Measurements from ENCODE around the gene RERE. TPM values are rescaled to one million over a fixed set of nuclear protein-coding genes. Genes with fewer than 3 reads are reported as not detected.

RERE gene
- polyA plus RNA-seq, 1 of the 3 experiments (the other 2 are of a cell fraction): 8.1 TPM

- TF ChIP-seq PBX3 (IDR thresholded peaks at IDR 0.05) (no peak), RFX5 (IDR thresholded peaks at IDR 0.05; ENCODE audit: low read length) (no peak)
Observed at GRCh38 chr1:8457760-8458381, 359.6 kb downstream of the RERE start (continued).

GRCh38 chr1:8456991-8457390 is 360.4 kb downstream of the RERE start:
- H3K4me2 ChIP-seq: no peak overlapping the region

More at GRCh38 chr1:8456991-8457390, 360.4 kb downstream of the RERE start:
- Histone ChIP-seq H4K20me1 (ENCODE audit: insufficient read depth) (no peaks in the 10 kb centered on the region), H3K79me2 (ENCODE audit: insufficient read depth) (peaks cover 18% of the 10 kb centered on the region), H3K27ac (ENCODE audit: low read depth in 2 of 2, low read length in 1 of 2) (peak overlapping the region; percentile 67 to 76; a peak in 3 of 4 replicates), H3K36me3 (replicated peaks in 1 of 2; ENCODE audit: control insufficient read depth in 1 of 2, insufficient read depth in 2 of 2, low read length in 1 of 2) (peaks cover 0 to 3% of the 10 kb centered on the region in 2 experiments), H3K4me3 (ENCODE audit: low read depth in 2 of 2, low read length in 1 of 2) (no peak overlapping the region), H3K9me3 (no peaks in the 10 kb centered on the region), H3K9me2 (no peaks in the 10 kb centered on the region), H3K27me3 (ENCODE audit: insufficient read depth) (no peaks in the 10 kb centered on the region), H2AFZ (ENCODE audit: low read depth) (no peak overlapping the region), H3K9ac (no peak overlapping the region), H3K4me1 (ENCODE audit: control insufficient read depth in 1 of 2, insufficient read depth in 2 of 2, low read depth in 1 of 2, low read length in 1 of 2) (peaks cover 23 to 52% of the 10 kb centered on the region in 2 experiments; a peak in 3 of 4 replicates), H3F3A (replicated peaks; ENCODE audit: insufficient read depth) (peaks cover 21% of the 10 kb centered on the region)
- DNase-seq: no peak
- ChIA-PET POLR2A (no interaction called here), CTCF (interaction anchor here (1.7 kb wide), 1 partner anchor 481 kb away, joined by 3 read pairs; no protein-coding TSS in a partner anchor)
- TF ChIP-seq, protein P1, sequence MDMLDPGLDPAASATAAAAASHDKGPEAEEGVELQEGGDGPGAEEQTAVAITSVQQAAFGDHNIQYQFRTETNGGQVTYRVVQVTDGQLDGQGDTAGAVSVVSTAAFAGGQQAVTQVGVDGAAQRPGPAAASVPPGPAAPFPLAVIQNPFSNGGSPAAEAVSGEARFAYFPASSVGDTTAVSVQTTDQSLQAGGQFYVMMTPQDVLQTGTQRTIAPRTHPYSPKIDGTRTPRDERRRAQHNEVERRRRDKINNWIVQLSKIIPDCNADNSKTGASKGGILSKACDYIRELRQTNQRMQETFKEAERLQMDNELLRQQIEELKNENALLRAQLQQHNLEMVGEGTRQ (IDR thresholded peaks at IDR 0.05; ENCODE audit: borderline replicate concordance, low read depth, low read length): no peak
- no peak for TF ChIP-seq RCOR1 (IDR thresholded peaks at IDR 0.05; ENCODE audit: low read length)
- no peak for TF ChIP-seq FOXJ3 (CRISPR knock-in tag; IDR thresholded peaks at IDR 0.05)
- no peak for TF ChIP-seq CHD2 (IDR thresholded peaks at IDR 0.05; ENCODE audit: low read length, partially characterized antibody)
- no peak for TF ChIP-seq EZH2phosphoT487 (IDR thresholded peaks at IDR 0.05; ENCODE audit: borderline replicate concordance, low read depth)
- no peak for TF ChIP-seq MXI1 (IDR thresholded peaks at IDR 0.05; ENCODE audit: low read depth, low read length)
- TF ChIP-seq, protein P2, sequence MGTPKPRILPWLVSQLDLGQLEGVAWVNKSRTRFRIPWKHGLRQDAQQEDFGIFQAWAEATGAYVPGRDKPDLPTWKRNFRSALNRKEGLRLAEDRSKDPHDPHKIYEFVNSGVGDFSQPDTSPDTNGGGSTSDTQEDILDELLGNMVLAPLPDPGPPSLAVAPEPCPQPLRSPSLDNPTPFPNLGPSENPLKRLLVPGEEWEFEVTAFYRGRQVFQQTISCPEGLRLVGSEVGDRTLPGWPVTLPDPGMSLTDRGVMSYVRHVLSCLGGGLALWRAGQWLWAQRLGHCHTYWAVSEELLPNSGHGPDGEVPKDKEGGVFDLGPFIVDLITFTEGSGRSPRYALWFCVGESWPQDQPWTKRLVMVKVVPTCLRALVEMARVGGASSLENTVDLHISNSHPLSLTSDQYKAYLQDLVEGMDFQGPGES (IDR thresholded peaks at IDR 0.05; ENCODE audit: low read depth, low read length): no peak
- TF ChIP-seq USF1 (IDR thresholded peaks at IDR 0.05; ENCODE audit: borderline replicate concordance, low read depth): no peak
- no peak for TF ChIP-seq TCF12 (IDR thresholded peaks at IDR 0.05)
- no peak for TF ChIP-seq FOSL2 (IDR thresholded peaks at IDR 0.05; ENCODE audit: borderline replicate concordance, low read depth)
- TF ChIP-seq TEAD4 (IDR thresholded peaks at IDR 0.05; ENCODE audit: borderline replicate concordance, insufficient read depth): no peak
- no peak for TF ChIP-seq POLR2AphosphoS5 (IDR thresholded peaks at IDR 0.05; ENCODE audit: low read depth, low read length)
- TF ChIP-seq FOXM1 (IDR thresholded peaks at IDR 0.05; ENCODE audit: low read depth): no peak
- TF ChIP-seq SMC3 (IDR thresholded peaks at IDR 0.05; ENCODE audit: low read depth, low read length): no peak
- TF ChIP-seq PBX3 (IDR thresholded peaks at IDR 0.05): no peak
- no peak for TF ChIP-seq RAD21 (IDR thresholded peaks at IDR 0.05; ENCODE audit: low read length)
- TF ChIP-seq JUND (IDR thresholded peaks at IDR 0.05): no peak
- TF ChIP-seq REST (IDR thresholded peaks at IDR 0.05; ENCODE audit: low read depth, low read length): no peak
- TF ChIP-seq MEF2A (IDR thresholded peaks at IDR 0.05; ENCODE audit: borderline replicate concordance, low read depth): no peak
- no peak for TF ChIP-seq EP300 (IDR thresholded peaks at IDR 0.05; ENCODE audit: borderline replicate concordance in 1 of 2, low read depth in 1 of 2, low read length in 1 of 2)
- 93% methylated on average over 1 of the region's 1 CpG for WGBS (ENCODE audit: low lambda C conversion rate)

Data from SK-N-SH (cell line).